LNCAP (cell line): ENCODE results near the gene DNAJB12.

Experiments
- CTCF ChIP-seq: fragments of 450-650 bp; IDR thresholded peaks from 2 replicates; pipeline ENCODE4 v1.5.1; 2017; ENCODE audit warnings: mild to moderate bottlenecking

DNAJB12 gene

GRCh38 chr10:72332423-72333111 is 22.2 kb downstream of the DNAJB12 start:
- TF ChIP-seq CTCF: no peak

- peak; percentile 37; the same call in 1 of the 2 replicates for TF ChIP-seq CTCF
Measured at GRCh38 chr10:72331575-72332422, 22.9 kb downstream of the DNAJB12 start.

GRCh38 chr10:72330069-72330426 is 24.7 kb downstream of the DNAJB12 start:
- no peak for TF ChIP-seq CTCF

GRCh38 chr10:72329290-72330068 is 25.2 kb downstream of the DNAJB12 start:
- no peak for TF ChIP-seq CTCF

- no peak for TF ChIP-seq CTCF
Measured at GRCh38 chr10:72328829-72329204, 25.9 kb downstream of the DNAJB12 start.

- peak; percentile 65 for TF ChIP-seq CTCF
Measured at GRCh38 chr10:72328045-72328828, 26.5 kb downstream of the DNAJB12 start.

GRCh38 chr10:72323771-72324191 is 30.9 kb downstream of the DNAJB12 start:
- no peak for TF ChIP-seq CTCF
